ENCODE measurements around the gene TMEM170A.
"Not testable (repeated sequence)": the region's sequence is repeated elsewhere in the genome, so short reads cannot be mapped to it uniquely, and the experiment has no call there.

The TMEM170A gene

DNA sequence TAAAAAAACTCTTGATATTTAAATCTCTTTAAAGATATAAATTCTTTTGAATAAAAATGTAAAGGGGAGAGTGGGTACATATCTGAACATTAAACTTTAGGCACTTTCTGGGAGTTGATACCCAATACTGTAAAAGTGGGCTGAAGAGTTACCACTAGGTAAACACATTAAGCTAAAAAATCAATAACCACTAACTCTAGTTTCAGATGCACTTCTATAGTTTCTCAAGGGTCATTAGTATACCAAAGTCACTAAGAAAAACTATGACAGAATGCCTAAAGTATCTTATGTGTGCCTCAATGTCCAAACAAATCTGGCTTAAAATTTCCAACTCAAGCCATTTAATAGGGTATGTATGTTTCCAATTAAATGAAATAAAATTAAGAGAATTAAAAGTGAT is 18.1 kb downstream of the TMEM170A start:
- no peak for DNase-seq

DNA sequence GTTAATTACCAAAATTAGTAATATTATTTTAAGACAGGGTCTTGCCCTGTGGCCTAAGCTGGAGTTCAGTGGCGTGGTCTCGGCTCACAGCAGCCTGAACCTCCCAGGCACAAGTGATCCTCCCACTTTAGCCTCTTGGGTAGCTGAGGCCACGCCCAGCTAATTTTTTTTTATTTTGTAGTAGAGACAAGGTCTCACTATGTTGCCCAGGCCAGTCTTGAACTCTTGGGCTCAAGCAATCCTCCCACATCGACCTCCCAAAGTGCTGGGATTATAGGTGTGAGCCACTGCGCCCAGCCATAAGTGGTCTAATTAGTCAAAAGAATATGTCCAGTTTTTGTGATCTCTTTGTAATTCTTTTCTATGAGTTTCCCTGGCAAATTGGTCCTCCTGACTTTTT is 19.2 kb downstream of the TMEM170A start:
- DNase-seq, result no peak

DNA sequence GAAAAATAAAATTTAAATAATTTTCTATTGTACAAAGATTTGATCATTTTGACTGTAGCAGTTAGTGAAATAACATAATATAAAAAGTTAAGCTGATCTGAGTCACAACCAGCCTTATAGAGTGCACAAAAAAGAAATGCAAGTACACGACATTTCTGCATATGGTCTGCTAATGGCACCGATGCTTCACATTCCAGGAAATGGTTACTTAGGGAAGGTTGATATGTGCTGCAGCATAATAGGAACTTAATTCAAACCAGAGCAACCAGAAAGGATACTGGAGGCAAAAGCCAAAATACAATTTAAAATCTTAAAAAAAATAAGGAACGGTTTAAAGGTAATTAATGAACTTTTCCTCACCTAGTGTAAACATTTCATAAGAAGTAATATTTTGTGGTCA is 21.2 kb downstream of the TMEM170A start:
- no peak for DNase-seq

DNA sequence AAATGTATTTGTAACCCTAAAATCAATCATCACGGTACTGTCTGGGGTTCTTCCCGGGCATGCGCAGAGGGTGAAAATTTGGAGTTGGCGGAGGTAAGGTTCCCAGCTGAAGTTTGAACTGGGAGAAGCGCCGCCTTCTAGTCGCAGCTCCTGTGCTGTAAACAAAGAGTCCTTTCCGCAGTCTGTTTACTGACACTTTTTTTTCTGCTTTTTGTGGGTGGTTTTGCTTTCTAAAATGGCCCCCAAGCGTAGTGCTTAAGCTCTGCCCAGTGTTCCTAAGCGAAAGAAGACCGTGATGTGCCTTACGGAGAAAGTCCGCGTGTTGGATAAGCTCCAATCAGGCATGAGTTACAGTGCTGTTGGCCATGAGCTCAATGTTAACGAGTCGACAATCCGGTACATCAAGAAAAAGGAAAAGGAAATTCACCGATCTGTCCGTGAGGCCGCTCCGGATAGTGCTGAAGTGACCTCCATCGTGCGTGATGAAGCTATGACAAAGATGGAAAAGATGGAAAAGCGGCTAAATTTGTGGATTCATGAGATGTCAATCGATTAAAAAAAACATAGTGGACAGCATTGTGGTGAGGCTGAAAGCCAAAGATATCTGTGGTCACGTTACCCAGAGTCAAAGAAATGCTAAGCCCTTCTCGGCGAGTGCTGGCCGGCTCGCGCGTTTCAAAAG is 30.6 kb downstream of the TMEM170A start:
- DNase-seq, result peak; percentile 31

DNA sequence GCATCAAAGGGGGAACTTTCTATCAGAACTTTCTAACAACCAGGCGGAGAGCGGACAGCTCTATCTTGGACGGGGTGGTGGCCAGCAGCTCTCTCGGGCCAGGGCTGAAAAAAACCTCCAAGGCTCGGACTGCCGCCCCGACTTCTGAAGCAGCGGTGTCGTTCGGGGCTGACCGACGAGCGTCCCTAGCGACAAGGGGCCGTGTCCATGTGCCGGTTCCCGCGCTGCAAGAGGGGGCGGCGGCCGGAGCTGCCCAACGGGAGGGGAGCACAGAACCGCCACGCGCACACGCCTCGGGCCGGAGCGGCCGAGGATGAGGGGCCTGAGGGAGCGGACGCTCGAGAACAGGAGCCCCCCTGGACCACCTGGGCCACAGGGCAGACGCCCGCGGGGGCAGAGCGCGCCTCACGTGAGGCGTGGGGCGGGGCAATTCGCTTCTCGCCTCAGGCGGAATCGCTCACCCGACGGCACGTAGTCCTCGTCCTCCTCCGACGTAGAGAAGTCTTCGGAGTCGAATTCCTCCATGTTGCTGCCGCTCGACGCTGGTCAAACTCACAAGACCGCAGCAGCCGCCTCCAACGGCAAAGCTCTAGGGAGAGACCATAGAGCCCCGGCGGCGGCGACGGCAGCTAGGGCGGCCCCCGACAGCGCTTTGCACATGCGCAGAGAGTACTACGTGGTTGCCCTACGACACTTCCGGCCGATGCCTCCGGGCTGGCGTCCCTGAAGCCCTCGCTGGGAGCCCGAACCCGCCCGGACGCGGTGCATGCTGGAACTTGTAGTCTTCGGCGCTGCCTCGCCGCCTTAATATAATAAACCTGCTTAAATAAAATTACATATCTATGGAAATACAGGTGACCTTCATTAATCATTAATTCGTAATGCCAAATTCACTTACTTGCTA is 31.4 kb downstream of the TMEM170A start, which contains the start of gene CFDP1:
CFDP1 (minus strand) TSS at position 676 of the 904 bp plus-strand sequence; CDS start at position 525, 151 bp downstream.
- peak; percentile 97 for DNase-seq

DNA sequence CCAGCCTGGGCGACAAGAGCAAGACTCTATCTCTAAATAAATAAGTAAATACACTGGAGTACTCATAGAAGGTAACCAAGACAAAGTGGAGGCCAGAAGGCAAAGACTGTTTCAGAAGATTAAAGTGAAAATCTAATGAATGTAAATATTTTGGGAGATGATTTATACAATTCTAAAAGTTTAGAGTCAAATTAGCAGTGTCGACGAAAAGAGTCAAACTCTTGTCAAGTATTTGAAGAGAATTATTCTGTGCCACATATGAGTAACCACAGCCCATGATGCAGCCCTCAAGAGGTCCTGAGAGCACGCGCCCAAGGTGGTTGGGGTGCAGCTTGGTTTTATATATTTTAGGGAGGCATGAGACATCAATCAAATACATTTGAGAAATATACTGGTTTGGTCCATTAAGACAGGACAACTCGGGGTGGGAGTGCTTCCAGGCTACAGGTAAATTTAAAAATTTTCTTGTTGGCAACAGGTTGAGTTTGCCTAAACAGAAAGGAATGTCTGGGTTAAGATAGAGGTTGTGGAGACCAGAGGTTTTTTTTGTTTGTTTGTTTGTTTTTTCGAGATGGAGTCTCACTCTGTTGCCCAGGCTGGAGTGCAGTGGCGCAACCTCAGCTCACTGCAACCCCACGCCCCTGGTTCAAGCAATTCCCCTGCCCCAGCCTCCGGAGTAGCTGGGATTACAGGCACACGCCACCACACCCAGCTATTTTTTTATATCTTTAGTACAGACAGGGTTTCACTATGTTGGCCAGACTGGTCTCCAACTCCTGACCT is 34.7 kb downstream of the TMEM170A start:
- no peak for DNase-seq

DNA sequence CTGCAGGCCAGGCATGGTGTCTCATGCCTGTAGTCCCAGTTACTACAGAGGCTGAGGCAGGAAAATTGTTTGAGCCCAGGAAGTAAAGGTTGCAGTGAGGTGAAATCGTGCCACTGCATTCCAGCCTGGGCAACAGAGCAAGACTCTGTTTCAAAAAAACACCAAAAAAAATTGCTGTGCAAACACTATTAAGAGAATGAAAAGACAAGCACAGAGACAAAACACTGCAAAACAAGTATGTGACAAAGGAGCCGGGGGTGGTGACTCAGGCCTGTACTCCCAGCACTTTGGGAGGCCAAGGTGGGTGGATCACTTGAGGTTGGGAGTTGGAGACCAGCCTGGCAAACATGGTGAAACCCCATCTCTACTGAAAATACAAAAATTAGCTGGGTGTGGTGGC is 38.0 kb downstream of the TMEM170A start:
- not testable (repeated sequence) for DNase-seq

DNA sequence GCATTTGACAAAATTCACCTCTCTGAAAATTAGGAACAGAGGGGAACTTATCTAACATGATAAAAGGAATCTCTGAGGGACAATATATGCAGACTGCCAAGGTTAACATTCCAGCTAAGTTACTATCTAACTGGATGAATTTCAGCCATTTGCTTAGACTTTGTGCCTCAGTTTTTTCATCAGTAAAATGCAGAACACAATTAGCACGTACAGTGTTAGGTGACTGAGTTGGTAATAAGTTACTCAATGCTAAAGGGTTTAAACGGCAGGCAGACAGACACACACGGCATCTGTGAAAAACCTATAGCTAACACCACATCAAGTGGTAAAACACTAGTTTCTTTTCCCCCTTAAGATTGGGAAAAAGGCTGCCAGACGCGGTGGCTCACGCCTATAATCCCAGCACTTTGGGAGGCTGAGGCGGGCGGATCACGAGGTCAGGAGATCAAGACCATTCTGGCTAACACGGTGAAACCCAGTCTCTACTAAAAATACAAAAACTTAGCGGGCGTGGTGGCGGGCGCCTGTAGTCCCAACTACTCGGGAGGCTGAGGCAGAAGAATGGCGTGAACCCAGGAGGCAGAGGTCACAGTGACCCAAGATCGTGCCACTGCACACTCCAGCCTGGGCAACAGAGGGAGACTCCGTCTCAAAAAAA is 40.3 kb downstream of the TMEM170A start:
- DNase-seq, result not testable (repeated sequence)

DNA sequence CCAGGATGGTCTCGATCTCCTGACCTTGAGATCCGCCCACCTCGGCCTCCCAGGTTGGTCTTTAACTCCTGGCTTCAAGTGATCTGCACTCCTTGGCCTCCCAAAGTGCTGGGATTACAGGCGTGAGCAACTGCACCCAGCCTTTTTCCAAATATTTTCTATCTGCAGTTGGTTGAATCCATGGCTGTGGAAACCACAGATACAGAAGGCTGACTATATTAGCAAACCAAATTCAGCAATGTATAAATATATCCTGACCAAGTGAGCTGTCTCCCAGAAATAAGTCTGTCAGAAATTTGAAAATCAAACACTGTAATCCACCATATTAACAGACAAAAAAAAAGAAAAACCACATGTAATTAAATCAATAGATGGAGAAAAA is 40.8 kb downstream of the TMEM170A start:
- no peak for DNase-seq

DNA sequence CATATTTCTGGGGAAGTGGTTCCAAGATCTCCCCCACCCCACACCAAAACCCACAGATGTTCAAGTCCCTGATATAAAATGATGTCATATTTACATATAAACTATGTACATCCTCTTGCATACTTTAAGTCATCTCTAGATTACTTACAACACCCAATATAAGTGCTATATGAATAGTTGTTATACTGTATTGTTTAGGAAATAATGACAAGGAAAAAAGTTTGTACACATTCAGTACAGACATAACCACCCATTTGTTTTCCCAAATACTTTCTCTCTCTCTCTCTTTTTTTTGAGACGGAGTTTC is 42.7 kb downstream of the TMEM170A start:
- no peak for DNase-seq

DNA sequence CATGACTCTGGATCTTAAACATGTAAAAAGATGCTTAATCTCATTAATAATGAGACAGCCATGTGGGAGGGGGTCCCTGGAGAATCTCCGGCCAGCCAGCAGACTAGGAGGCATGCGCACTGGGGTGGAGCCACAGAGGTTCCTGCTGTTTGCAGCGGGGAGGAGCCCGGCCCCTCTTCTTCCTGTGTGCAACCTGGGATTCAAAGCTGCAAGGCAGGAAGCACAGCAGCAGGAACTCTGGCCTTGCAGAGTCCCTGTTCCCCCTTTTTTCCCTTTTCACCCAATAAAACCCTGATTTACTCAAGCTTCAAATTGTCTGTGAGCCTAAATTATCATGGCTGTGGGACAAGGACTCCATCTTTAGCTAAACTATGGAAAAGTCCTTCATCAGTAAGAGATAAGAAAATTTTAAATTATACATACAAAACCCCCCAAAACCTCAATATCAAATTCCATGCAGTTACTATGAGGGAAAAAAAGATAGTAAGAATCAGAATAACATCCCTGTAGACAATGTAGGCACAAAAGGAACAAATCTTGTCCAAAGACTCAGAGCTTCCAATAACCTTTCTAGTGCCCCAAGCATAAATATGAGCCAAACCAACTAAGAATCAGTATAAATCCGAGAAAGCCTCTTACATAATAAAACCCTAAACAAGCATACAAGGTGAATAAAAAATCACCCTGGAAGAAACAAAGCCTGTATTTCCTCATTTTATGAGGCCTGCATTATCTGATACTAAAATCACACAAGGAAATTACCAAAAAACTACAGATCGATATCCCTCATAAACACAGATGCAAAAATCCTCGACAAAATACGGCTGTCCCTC is 43.3 kb downstream of the TMEM170A start:
- peak; percentile 51 for DNase-seq

DNA sequence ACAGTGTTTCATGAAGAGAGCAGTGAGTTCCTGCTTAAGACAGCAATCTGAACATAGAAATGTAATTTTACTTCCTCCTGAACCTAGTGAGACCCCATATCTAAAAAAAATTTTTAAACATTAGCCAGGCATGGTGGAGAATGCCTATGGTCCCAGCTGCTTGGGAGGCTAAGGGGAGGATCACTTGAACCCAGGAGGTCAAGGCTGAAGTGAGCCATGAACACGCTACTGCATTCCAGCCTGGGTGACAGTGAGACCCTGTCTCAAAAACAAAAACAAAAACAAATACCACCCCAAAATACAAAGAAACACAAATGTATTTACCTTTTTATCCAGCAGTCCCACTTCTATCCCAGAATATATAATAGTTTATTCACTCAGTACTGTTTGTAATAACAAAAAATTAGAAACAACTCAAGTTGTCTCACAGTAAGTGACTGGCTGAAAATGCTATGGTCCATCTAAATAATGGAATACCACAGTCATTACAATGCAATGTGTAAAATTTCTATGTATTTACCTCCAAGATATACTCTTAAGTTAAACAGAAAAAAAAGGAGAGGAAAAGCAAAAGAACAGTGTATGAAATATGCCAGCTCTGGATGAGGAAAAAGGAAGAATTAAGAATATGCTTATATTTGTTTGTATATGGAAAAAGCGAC is 47.5 kb downstream of the TMEM170A start:
- no peak for DNase-seq

DNA sequence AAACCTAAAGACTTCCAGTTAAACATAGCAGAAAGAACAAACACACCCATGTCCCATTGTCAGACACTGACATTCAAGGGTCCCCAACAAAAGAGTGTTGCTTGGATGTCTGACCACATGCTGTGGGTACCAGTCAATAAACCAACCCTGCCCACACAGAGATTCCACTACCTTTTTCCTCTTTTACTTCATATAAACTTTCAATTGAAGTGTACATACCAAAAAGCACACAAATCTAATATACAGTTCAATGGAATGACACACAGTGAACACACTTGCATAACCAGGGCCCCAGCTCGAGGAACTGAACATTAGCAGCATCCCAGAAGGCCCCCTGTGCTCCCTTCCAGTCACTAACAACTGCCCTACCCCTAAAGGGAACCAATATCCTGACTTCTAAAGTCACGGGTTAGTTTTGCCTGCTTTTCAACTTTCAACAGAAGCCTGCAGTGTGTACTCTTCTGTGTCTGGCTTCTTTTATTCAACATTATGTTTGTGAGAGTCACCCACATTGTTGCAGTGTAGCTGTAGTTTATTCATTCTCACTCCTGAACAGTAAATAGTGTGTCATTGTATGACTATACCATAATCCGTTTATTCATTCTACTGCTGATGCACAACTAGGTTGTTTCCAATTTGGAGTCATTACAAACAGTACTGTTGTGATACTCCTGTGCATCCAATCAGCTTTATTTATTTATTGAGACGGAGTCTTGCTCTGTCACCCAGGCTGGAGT is 49.2 kb downstream of the TMEM170A start:
- DNase-seq, result no peak

DNA sequence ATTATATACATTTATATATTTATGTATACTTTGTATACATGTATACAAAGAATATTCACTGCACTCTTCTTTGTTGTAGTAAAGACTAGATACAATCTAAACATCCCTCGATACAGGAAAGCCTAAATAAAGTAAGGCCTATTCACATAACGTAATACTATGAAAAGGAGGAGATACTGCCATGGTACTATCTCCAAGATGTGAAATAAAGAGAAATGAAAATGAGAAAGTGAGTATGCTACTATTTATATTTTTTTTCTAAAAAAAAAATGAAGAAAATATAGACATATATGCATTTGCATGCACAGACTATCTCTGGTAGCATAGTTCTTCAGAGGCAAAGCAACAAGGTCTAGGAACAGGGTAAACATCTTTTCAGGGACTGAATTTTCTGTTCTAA is 50.5 kb downstream of the TMEM170A start:
- DNase-seq, result no peak

DNA sequence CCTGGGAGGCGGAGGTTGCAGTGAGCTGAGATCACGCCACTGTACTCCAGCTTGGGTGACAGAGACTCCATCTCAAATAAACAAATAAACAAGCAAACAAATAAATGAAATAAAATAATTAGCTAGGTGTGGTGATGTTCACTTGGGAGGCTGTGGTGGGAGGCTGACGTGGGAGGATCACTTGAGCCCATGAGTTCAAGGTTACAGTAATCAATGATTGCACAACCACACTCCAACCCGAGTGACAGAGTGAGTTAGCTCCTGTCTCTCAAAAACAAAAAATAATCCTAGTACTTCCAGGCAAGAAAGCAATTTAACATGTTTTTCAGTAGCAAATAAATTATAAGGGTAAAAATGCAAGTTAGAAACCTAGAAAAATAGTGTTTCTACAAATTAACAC is 57.5 kb downstream of the TMEM170A start:
- no peak for DNase-seq

DNA sequence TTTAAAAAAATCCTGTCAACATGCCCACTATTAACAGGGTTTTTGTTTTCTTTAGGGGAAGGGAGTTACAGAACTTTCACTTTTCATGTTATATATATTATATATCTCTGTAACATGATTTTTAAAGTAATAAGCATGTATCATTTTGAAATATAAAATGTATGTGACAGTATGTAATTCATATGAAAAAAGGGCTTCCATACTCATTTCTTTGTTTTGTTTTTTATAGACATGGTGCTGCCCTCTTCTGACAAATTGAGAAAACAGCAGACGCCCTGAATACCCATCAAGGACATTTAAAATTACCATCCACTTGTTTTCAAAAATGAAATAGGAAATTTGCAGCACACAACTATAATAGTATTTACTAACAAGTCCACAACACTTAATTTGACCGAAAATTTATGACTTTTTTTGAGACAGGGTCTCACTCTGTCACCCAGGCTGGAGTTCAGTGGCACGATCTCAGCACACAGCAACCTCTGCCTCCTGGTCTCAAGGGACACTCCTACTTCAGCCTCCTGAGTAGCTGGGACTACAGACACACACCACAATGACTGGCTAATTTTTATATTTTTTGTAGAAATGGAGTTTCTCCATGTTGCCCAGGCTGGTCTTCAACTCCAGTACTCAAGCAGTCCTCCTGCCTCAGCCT is 61.5 kb downstream of the TMEM170A start:
- DNase-seq, result no peak

DNA sequence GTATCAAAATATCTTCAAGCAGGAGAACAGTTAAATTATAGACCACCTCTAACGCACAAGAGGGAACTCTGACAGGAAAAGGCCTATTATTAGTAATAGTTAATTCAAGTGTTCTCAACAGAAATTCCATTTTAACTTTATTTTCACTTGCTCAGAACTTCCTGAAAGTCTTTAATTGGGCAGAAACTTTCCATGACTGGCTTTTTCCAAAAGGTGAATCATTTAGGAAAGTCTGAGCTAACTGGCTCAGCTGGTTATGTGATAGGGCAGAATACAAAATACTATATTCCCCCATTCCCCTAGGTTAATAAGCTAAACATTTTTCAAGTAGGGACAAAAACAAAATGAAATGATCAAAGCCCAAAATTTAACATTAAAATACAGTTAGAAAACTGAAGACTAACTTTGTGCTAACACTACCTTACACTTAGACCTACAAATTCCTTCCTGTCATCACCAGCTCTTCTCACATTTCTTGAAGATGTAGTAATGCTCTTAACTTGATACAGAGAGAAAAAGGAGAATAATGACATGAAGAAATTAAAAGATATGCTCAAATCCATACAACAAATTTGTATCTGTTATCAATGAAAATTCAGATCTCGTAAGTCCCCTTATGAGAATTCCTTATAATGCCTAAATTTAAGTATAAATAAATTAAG is 62.2 kb downstream of the TMEM170A start:
- no peak for DNase-seq

DNA sequence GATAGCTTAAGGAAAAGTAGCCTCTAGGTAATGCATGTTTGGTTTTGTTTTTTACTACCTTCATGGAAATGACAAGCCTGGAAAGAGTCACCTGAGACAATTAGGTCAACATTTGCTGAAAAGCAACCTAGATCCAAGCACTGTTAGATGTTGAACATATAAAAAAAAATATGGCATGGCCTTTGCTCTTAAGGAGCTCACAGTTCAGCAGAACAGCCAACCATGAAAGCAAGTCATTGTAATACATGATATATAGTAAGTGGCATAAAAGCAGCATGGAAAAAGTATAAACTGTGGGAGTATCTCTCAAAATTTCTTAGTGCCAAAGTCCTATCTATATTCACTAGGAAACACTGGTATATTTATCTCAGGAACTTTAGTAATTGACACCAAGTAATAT is 62.8 kb downstream of the TMEM170A start:
- no peak for DNase-seq

DNA sequence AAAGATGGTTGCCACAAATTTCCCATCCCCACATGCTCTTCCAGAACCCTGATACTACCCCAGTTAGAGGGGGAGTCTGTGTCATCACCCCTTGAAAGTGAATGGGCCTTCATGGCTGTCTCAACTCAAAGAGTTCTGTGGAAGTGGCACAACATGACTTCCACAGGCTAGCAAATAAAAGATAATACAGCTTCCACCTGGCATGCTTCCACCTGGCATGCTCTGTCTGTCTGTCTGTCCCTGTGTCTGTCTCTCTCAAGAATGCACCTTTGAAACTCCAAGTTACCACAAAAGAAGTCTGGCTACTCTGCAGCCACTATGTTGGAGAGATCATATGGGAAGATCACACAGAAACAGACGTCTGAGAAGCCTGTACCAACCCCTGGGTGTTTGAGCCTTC is 66.2 kb downstream of the TMEM170A start:
- no peak for DNase-seq

DNA sequence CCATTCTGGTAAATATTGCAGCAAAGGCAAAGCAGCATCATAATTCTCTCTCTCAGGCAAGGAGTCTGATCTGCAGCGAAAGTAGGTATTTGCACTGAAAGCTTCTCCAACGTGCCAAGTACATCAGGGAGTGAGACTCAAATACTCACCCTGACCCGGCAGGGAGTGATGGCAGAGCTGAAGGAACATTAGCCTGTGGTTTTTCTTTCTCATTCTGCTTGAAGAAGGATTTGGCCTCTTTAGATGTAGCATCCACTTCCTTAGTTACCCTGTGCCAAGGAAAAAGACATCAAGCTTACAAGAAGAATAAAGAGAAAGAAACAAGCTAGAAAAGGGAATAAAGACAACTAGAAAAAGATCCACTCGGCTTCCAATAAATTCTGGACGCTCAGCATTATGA is 69.5 kb downstream of the TMEM170A start:
- DNase-seq, result no peak
